OCI-LY7 (cell line): ENCODE measurements around the gene TMEM39B. TPM values are rescaled to one million over a fixed set of nuclear protein-coding genes. Genes with fewer than 3 reads are reported as not detected.
"Not testable (repeated sequence)": the region's sequence is repeated elsewhere in the genome, so short reads cannot be mapped to it uniquely, and the experiment has no call there.

Source experiments
- BruUV-seq: library from RNA; stranded (reverse); fragments of 400-500 nt; replicated peaks from 2 replicates; lab custom pipeline; 2021; lab: Mats Ljungman, UMichigan
- CTCF ChIA-PET: fragments of 300-600 bp; sonication (Branson Sonifier 250); formaldehyde crosslinking; loops from one replicate; lab custom pipeline; 2022; ENCODE audit warnings: antibody characterized with exemption; ENCODE audit not compliant: unreplicated experiment; lab: Charles Lee
- POLR2A ChIA-PET: fragments of 300-600 bp; sonication (Branson Sonifier 250); formaldehyde crosslinking; loops from one replicate; lab custom pipeline; 2022; ENCODE audit warnings: antibody characterized with exemption; lab: Charles Lee
- DNase-seq: peaks from one replicate; pipeline ENCODE4 v3.0.0-alpha.2; 2015; ENCODE audit warnings: low spot score
- H2AFZ ChIP-seq: fragments of 200-600 bp; sonication (generic), shearing (Covaris generic); 2 replicates; pipeline ENCODE4 v1.6.1; 2014; ENCODE audit warnings: mild to moderate bottlenecking, antibody characterized with exemption, low read length, moderate library complexity
- H3K27ac ChIP-seq: fragments of 200-600 bp; sonication (generic); 2 replicates; pipeline ENCODE4 v1.5.1; 2014; ENCODE audit warnings: mixed run types, low read depth, mild to moderate bottlenecking, moderate library complexity, low read length, inconsistent platforms; ENCODE audit not compliant: poor library complexity, severe bottlenecking
- H3K36me3 ChIP-seq: fragments of 200-600 bp; sonication (generic); 2 replicates; pipeline ENCODE4 v1.6.1; 2014; ENCODE audit warnings: mild to moderate bottlenecking, antibody characterized with exemption, low read length, moderate library complexity, mixed read lengths; ENCODE audit not compliant: insufficient read depth
- H3K4me1 ChIP-seq: fragments of 200-600 bp; sonication (generic); 2 replicates; pipeline ENCODE4 v1.5.1; 2014; ENCODE audit warnings: mild to moderate bottlenecking, low read length; ENCODE audit not compliant: insufficient read depth, poor library complexity, severe bottlenecking
- H3K4me2 ChIP-seq: fragments of 200-600 bp; sonication (generic); 2 replicates; pipeline ENCODE4 v1.6.1; 2014; ENCODE audit warnings: mild to moderate bottlenecking, low read length
- H3K4me3 ChIP-seq: fragments of 200-600 bp; sonication (generic); 2 replicates; pipeline ENCODE4 v1.5.1; 2014; ENCODE audit warnings: mild to moderate bottlenecking, low read depth, low read length; ENCODE audit not compliant: poor library complexity, severe bottlenecking
- H3K79me2 ChIP-seq: fragments of 200-600 bp; sonication (generic); 2 replicates; pipeline ENCODE4 v1.6.1; 2016; ENCODE audit warnings: low read depth, mild to moderate bottlenecking, low read length, moderate library complexity, mixed read lengths; ENCODE audit not compliant: insufficient read depth
- H3K9me2 ChIP-seq: fragments of 200-600 bp; sonication (generic); 2 replicates; pipeline ENCODE4 v1.6.1; 2016; ENCODE audit warnings: mild to moderate bottlenecking, low read length, mixed read lengths; ENCODE audit not compliant: insufficient read depth
- H3K9me3 ChIP-seq: fragments of 200-600 bp; sonication (generic); 2 replicates; pipeline ENCODE4 v1.6.1; 2014; ENCODE audit warnings: mild to moderate bottlenecking, mixed run types, low read length, mixed read lengths
- H4K20me1 ChIP-seq: fragments of 200-600 bp; sonication (generic); 2 replicates; pipeline ENCODE4 v1.6.1; 2014; ENCODE audit warnings: mild to moderate bottlenecking, antibody characterized with exemption, low read length, moderate library complexity, mixed read lengths; ENCODE audit not compliant: insufficient read depth
- EZH2phosphoT487 ChIP-seq: fragments of 200-600 bp; sonication (generic); IDR thresholded peaks from 2 replicates; pipeline ENCODE4 v1.6.1; 2018; ENCODE audit warnings: low read depth, borderline replicate concordance, mild to moderate bottlenecking, mixed run types, antibody characterized with exemption, low read length, moderate library complexity, mixed read lengths
- intact Hi-C: fragments of 100-400 bp; cut with micrococcal nuclease; formaldehyde crosslinking; loops from one replicate; pipeline ENCODE4 v1.10.0; 2022; ENCODE audit not compliant: unreplicated experiment
- total RNA-seq, 2 experiments: library from RNA; depleted of rRNA in 1 of 2; stranded (reverse); fragments of >200 nt in 1 of 2; shearing (Covaris generic) in 1 of 2; gene quantifications; 2 replicates each; pipeline ENCODE4 v1.2.3, GENCODE V29; 2014 to 2022
- TF ChIP-seq, protein P1 (sequence below): fragments of 200-600 bp; sonication (generic); conservative IDR thresholded peaks from 2 replicates; pipeline ENCODE4 v1.5.1; 2014; ENCODE audit warnings: mild to moderate bottlenecking, antibody characterized with exemption, low read length, moderate library complexity, mixed read lengths

TMEM39B gene
- total RNA-seq, 2 experiments from 2014 or later, result 11.3 to 35.9 TPM

DNA sequence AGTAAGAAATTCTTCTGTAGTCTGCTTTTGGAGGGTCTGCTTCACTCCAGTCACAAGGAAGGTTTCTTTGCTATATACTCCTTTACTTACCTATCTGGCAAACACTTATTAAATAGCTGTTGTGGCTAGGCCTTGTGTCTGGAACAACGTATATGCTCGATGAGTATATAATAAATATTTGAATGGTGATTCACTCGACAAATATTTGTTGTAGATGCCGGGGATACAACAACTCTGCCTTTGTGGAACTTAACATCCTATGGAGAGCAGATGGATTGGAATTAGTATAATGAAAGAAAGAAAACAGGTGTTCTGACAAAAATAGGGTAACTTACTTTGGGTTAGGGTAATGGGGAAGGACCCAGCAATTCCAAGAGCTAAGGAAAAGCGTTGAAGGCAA is 66.2 kb downstream of the TMEM39B start:
- CTCF ChIA-PET, result no interaction called here
- H3K9me2 ChIP-seq, result no peaks in the 10 kb centered on the region
- no peaks in the 10 kb centered on the region for H3K9me3 ChIP-seq
- H3K4me1 ChIP-seq, result no peaks in the 10 kb centered on the region
- H2AFZ ChIP-seq, result no peak overlapping the region
- peaks cover 7% of the 10 kb centered on the region; the same call in 1 of the 2 replicates for H4K20me1 ChIP-seq
- H3K4me2 ChIP-seq, result no peak overlapping the region
- POLR2A ChIA-PET, result no interaction called here
- BruUV-seq, result no TSS peak
- H3K27ac ChIP-seq, result no peak overlapping the region
- no peak for DNase-seq
- intact Hi-C loops, result no loop called here
- H3K4me3 ChIP-seq, result no peak overlapping the region
- H3K79me2 ChIP-seq, result peaks cover 80% of the 10 kb centered on the region
- H3K36me3 ChIP-seq, result peaks cover 28% of the 10 kb centered on the region
- TF ChIP-seq, protein P1, sequence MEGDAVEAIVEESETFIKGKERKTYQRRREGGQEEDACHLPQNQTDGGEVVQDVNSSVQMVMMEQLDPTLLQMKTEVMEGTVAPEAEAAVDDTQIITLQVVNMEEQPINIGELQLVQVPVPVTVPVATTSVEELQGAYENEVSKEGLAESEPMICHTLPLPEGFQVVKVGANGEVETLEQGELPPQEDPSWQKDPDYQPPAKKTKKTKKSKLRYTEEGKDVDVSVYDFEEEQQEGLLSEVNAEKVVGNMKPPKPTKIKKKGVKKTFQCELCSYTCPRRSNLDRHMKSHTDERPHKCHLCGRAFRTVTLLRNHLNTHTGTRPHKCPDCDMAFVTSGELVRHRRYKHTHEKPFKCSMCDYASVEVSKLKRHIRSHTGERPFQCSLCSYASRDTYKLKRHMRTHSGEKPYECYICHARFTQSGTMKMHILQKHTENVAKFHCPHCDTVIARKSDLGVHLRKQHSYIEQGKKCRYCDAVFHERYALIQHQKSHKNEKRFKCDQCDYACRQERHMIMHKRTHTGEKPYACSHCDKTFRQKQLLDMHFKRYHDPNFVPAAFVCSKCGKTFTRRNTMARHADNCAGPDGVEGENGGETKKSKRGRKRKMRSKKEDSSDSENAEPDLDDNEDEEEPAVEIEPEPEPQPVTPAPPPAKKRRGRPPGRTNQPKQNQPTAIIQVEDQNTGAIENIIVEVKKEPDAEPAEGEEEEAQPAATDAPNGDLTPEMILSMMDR, result no peak
- no peak for TF ChIP-seq EZH2phosphoT487

GRCh38 chr1:32142446-32143301 is 69.9 kb downstream of the TMEM39B start:
- H2AFZ ChIP-seq, result no peak overlapping the region
- H3K36me3 ChIP-seq, result peaks cover 37% of the 10 kb centered on the region
- POLR2A ChIA-PET, result interaction anchor here (0.6 kb wide), 2 partner anchors 19 to 430 kb away, joined by 3 read pairs; no protein-coding TSS in a partner anchor
- intact Hi-C loops, result no loop called here
- H3K79me2 ChIP-seq, result peaks cover 77% of the 10 kb centered on the region
- DNase-seq, result no peak
- CTCF ChIA-PET, result interaction anchor here (0.6 kb wide), 1 partner anchor 15 kb away, joined by 3 read pairs; no protein-coding TSS in a partner anchor
- no peak overlapping the region for H3K27ac ChIP-seq
- no peaks in the 10 kb centered on the region for H3K9me2 ChIP-seq
- TF ChIP-seq, protein P1, result no peak
- TF ChIP-seq EZH2phosphoT487, result no peak
- 0 out of 2 replicates have a peak, but pooled peaks cover 6% of the 10 kb centered on the region for H3K9me3 ChIP-seq
- H3K4me1 ChIP-seq, result no peaks in the 10 kb centered on the region
- peaks cover 7% of the 10 kb centered on the region; the same call in 1 of the 2 replicates for H4K20me1 ChIP-seq
- no peak overlapping the region for H3K4me2 ChIP-seq
- BruUV-seq, result no TSS peak
- H3K4me3 ChIP-seq, result no peak overlapping the region

GRCh38 chr1:32143302-32143695 is 70.6 kb downstream of the TMEM39B start:
- H3K9me3 ChIP-seq, H3K4me1 ChIP-seq, intact Hi-C loops, H4K20me1 ChIP-seq, H3K4me2 ChIP-seq, H3K9me2 ChIP-seq, BruUV-seq, H3K4me3 ChIP-seq, POLR2A ChIA-PET, H3K27ac ChIP-seq, H2AFZ ChIP-seq, DNase-seq: not testable (repeated sequence)
- H3K36me3 ChIP-seq, result peaks cover 42% of the 10 kb centered on the region
- CTCF ChIA-PET, result interaction anchor here (0.6 kb wide), 1 partner anchor 16 kb away, joined by 3 read pairs; no protein-coding TSS in a partner anchor
- H3K79me2 ChIP-seq, result peaks cover 78% of the 10 kb centered on the region
